PC-9 (cell line): ENCODE data around the gene ANAPC10. TPM values are rescaled to one million over a fixed set of nuclear protein-coding genes. Genes with fewer than 3 reads are reported as not detected.

ENCODE experiments used
- BruUV-seq: library from RNA; stranded (reverse); fragments of 400-500 nt; replicated peaks from 2 replicates; lab custom pipeline; 2021; lab: Mats Ljungman, UMichigan
- CTCF ChIA-PET: fragments of 300-600 bp; sonication (Branson Sonifier 250); formaldehyde crosslinking; loops from one replicate; lab custom pipeline; 2022; ENCODE audit warnings: antibody characterized with exemption; lab: Charles Lee
- POLR2A ChIA-PET: fragments of 300-600 bp; sonication (Branson Sonifier 250); formaldehyde crosslinking; loops from one replicate; lab custom pipeline; 2022; ENCODE audit warnings: antibody characterized with exemption; ENCODE audit not compliant: unreplicated experiment; lab: Charles Lee
- DNase-seq, 2 experiments: peaks; one replicate each; pipeline versions ENCODE4 v3.0.0 to v3.0.0-alpha.2; 2015 to 2022; ENCODE audit warnings: mixed read lengths in 1 of 2
- H2AFZ ChIP-seq: fragments of 200-600 bp; sonication (generic); 2 replicates; pipeline ENCODE4 v1.8.1; 2017; ENCODE audit warnings: antibody characterized with exemption
- H3F3A ChIP-seq: fragments of 200-600 bp; sonication (generic); 2 replicates; pipeline ENCODE4 v1.8.1; 2017; ENCODE audit warnings: antibody characterized with exemption, mild to moderate bottlenecking, low read depth; ENCODE audit not compliant: insufficient read depth
- H3K27ac ChIP-seq: fragments of 200-600 bp; sonication (generic); 2 replicates; pipeline ENCODE4 v1.6.1; 2016; ENCODE audit warnings: mixed run types
- H3K27me3 ChIP-seq: fragments of 200-600 bp; sonication (generic); 2 replicates; pipeline ENCODE4 v1.6.1; 2016; ENCODE audit warnings: low read depth, mixed run types; ENCODE audit not compliant: insufficient read depth
- H3K36me3 ChIP-seq: fragments of 200-600 bp; sonication (generic); 2 replicates; pipeline ENCODE4 v1.6.1; 2016; ENCODE audit warnings: low read depth, mixed run types
- H3K4me1 ChIP-seq: fragments of 200-600 bp; sonication (generic); replicated peaks from 2 replicates; pipeline ENCODE4 v1.6.1; 2016; ENCODE audit warnings: mixed run types; ENCODE audit not compliant: insufficient read depth
- H3K4me2 ChIP-seq: fragments of 200-600 bp; sonication (generic); 2 replicates; pipeline ENCODE4 v1.6.1; 2017; ENCODE audit warnings: mixed run types
- H3K4me3 ChIP-seq: fragments of 200-600 bp; sonication (generic); 2 replicates; pipeline ENCODE4 v1.6.1; 2016; ENCODE audit warnings: mixed run types
- H3K79me2 ChIP-seq: fragments of 200-600 bp; sonication (generic); 2 replicates; pipeline ENCODE4 v1.6.1; 2017; ENCODE audit warnings: low read depth, mixed run types
- H3K9me2 ChIP-seq: fragments of 200-600 bp; sonication (generic); 2 replicates; pipeline ENCODE4 v1.8.1; 2017; ENCODE audit warnings: mild to moderate bottlenecking; ENCODE audit not compliant: insufficient read depth
- H3K9me3 ChIP-seq: fragments of 200-600 bp; sonication (generic); 2 replicates; pipeline ENCODE4 v1.8.1; 2016; ENCODE audit warnings: low read depth; ENCODE audit not compliant: insufficient read depth
- H4K20me1 ChIP-seq: fragments of 200-600 bp; sonication (generic); 2 replicates; pipeline ENCODE4 v1.8.1; 2017; ENCODE audit not compliant: insufficient read depth
- CTCF ChIP-seq: fragments of 200-600 bp; sonication (generic); conservative IDR thresholded peaks from 2 replicates; pipeline ENCODE4 v1.6.1; 2017; ENCODE audit warnings: mixed run types, antibody characterized with exemption, mild to moderate bottlenecking, moderate library complexity
- EZH2 ChIP-seq: fragments of 200-600 bp; sonication (generic); IDR thresholded peaks from 2 replicates; pipeline ENCODE4 v1.8.0; 2017; ENCODE audit warnings: antibody characterized with exemption, low read depth
- intact Hi-C: fragments of 100-400 bp; cut with micrococcal nuclease; formaldehyde crosslinking; loops from one replicate; pipeline ENCODE4 v1.10.0; 2022; ENCODE audit not compliant: unreplicated experiment
- total RNA-seq: library from RNA; stranded (reverse); gene quantifications from 2 replicates; pipeline ENCODE4 v1.2.3, GENCODE V29; 2021

Gene ANAPC10
- total RNA-seq, 1 experiment from 2014 or later: 20.2 TPM

GRCh38 chr4:145034727-145035211 is 63.2 kb downstream of the ANAPC10 start:
- Histone ChIP-seq H3K27me3 (no peaks in the 10 kb centered on the region), H3K4me2 (no peak overlapping the region), H3K27ac (no peak overlapping the region), H3K79me2 (no peaks in the 10 kb centered on the region), H3F3A (no peaks in the 10 kb centered on the region), H3K36me3 (no peaks in the 10 kb centered on the region), H2AFZ (no peak overlapping the region), H3K9me3 (no peaks in the 10 kb centered on the region), H3K9me2 (no peaks in the 10 kb centered on the region), H4K20me1 (no peaks in the 10 kb centered on the region), H3K4me3 (no peak overlapping the region), H3K4me1 (no peaks in the 10 kb centered on the region)
- TF ChIP-seq CTCF (no peak), EZH2 (no peak)
- no TSS peak for BruUV-seq
- intact Hi-C loops: no loop called here
- ChIA-PET POLR2A (no interaction called here), CTCF (no interaction called here)
- DNase-seq: no peak

GRCh38 chr4:145019346-145019745 is 78.7 kb downstream of the ANAPC10 start:
- Histone ChIP-seq H3K4me1 (no peaks in the 10 kb centered on the region), H3K9me3 (no peaks in the 10 kb centered on the region), H3K4me3 (no peak overlapping the region), H2AFZ (no peak overlapping the region), H3F3A (no peaks in the 10 kb centered on the region), H3K27ac (no peak overlapping the region), H3K79me2 (no peaks in the 10 kb centered on the region), H3K9me2 (no peaks in the 10 kb centered on the region), H3K4me2 (no peak overlapping the region), H3K36me3 (no peaks in the 10 kb centered on the region; the same call in 1 of the 2 replicates), H3K27me3 (no peaks in the 10 kb centered on the region), H4K20me1 (no peaks in the 10 kb centered on the region)
- TF ChIP-seq EZH2: no peak
- no peak for TF ChIP-seq CTCF
- intact Hi-C loops: no loop called here
- BruUV-seq: no TSS peak
- CTCF ChIA-PET: no interaction called here
- DNase-seq: no peak
- POLR2A ChIA-PET: no interaction called here

GRCh38 chr4:145014365-145014764 is 83.6 kb downstream of the ANAPC10 start:
- POLR2A ChIA-PET: no interaction called here
- Histone ChIP-seq H4K20me1 (no peaks in the 10 kb centered on the region), H3K79me2 (no peaks in the 10 kb centered on the region), H3K27ac (no peak overlapping the region), H3K36me3 (no peaks in the 10 kb centered on the region), H3K4me1 (no peaks in the 10 kb centered on the region), H2AFZ (no peak overlapping the region), H3K9me3 (no peaks in the 10 kb centered on the region), H3K4me3 (no peak overlapping the region), H3K9me2 (no peaks in the 10 kb centered on the region), H3K27me3 (no peaks in the 10 kb centered on the region), H3F3A (no peaks in the 10 kb centered on the region), H3K4me2 (no peak overlapping the region)
- BruUV-seq: no TSS peak
- CTCF ChIA-PET: no interaction called here
- intact Hi-C loops: no loop called here
- no peak for DNase-seq
- TF ChIP-seq CTCF (no peak), EZH2 (no peak)
